Suppressor macrophage treated with lipopolysaccharide for 1 hour (primary cell): ENCODE measurements around the gene KRT39.
A peak's percentile ranks its signal among the peaks of the same experiment; 100 is the strongest.

Experiments used
- DNase-seq, 3 donors: peaks; one replicate each; pipeline ENCODE4 v3.0.0-alpha.2; 2020 to 2022

The KRT39 gene

GRCh38 chr17:40980117-40980516, 13.4 kb upstream of the KRT39 start:
- no peak for DNase-seq

- DNase-seq, result no peak
Measured at GRCh38 chr17:40978575-40979151, 11.9 kb upstream of the KRT39 start.

DNA sequence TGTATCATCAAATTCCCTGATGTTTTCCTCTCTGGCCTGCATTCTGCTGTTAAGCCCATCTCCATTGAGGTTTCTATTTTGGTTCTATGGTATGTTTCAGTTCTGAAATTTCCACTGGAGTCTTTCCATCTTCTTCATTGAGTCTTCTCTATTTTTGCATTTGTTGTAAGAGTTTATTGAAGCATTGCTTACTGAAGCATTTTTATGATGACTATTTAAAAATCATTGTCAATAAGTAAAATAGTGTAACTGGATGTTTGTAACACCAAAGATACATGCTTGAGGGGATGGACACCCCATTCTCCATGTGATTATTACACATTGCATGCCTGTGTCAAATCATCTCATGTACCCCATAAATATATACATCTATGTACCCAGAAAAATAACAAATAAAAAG, 8.8 kb upstream of the KRT39 start:
- DNase-seq, result no peak

DNA sequence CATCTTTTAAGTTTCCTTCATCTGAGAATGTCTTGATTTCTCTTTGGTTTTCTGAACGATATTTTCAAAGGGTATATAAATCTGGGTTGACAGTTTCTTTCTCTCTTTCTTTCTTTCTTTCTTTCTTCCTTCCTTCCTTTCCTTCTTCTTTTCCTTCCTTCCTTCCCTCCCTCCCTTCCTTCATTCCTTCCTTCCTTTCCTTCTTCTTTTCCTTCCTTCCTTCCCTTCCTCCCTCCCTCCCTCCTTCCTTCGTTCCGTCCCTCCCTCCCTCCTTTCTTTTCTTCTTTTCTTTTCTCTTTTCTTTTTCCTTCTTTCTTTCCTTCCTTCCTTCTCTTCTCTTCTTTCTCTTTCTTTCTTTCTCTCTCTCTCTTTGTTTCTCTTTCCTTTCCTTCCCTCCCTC, 7.6 kb upstream of the KRT39 start:
- no peak for DNase-seq

DNA sequence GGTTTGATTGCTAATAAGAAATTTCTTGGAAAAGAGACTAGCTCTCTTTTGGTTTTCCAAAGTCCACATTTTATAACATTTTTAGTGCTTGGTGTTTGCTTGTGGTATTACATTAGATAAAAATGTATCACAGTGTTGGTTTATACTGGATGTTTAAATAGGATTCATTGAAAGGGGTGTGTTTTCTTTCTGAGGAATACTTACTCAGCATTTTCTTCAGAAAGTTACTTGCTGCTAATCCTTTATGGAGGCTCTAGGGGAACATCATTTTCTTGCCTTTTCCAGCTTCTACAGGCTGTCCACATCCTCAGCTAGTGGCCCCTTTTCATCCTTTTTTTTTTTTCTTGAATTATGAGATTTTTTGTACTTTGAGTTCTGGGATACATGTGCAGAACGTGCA, 834 bp upstream of the KRT39 start:
- DNase-seq, result no peak

GRCh38 chr17:40963838-40964237, 2.9 kb downstream of the KRT39 start:
- peak; percentile 24 to 42 (median 26) for DNase-seq

GRCh38 chr17:40962059-40962561, 4.6 kb downstream of the KRT39 start:
- no peak for DNase-seq

DNA sequence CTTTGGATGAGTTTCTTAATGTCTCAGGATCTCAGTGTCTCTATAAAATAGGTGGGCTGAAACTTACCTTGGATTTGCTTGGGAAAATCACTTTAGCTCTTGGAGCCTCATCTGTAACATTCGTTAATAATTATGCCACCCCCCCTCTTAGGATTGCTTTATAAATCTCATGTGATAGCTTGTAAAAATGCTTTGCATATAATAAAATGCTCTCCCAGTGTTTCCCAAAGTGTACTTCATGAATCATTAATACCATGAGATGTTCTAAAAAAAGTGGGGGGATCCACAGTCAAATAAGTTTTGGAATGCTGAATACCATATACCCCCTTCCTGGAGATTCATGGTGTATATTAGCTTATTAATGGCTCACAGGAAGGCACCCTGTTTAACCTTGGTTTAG, 5.2 kb downstream of the KRT39 start:
- DNase-seq, result no peak

GRCh38 chr17:40960144-40960543, 6.6 kb downstream of the KRT39 start:
- DNase-seq, result no peak

GRCh38 chr17:40958086-40958953, 8.4 kb downstream of the KRT39 start:
- DNase-seq, result peak in 1 of 3 donors; percentile 8

DNA sequence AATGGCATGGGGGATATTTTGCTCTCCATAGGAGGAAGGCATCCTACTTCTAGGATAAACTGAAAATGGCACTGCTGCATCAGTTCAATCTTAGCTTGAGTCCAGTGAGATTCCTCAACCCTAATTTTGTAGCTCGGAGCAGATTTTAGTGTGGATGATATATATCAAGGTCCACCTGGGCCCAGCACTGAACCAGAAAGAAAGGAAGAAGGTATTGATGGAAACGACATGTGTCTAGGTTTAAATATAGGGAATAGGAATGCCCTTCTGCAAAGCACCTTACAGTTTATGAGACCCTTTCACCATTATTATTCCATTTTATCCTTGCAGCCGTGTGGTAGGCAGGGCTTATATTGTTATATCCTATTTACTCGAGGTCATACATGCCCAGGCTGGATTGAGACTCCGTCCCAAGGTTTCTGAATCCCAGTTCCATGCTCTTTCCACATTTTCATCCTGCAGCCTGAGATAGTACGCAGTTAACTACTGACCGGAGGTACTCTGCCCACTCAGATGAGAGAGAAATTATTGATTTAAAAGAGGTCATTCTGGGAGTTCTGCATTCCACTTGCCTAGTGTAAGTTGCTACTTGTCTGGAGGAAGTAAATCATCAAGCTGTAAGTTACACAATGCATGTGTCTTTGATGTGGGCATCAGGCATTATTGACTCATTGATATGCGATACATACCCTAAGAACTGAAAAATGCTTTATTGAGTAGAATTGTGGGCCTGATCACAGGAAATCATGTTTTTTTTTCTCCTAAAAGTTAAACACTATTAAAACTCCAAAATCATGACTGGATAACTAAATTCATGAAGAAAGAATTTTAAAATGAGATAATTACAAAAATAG, 10.1 kb downstream of the KRT39 start:
- peak; percentile 38 to 57 (median 48) for DNase-seq

DNA sequence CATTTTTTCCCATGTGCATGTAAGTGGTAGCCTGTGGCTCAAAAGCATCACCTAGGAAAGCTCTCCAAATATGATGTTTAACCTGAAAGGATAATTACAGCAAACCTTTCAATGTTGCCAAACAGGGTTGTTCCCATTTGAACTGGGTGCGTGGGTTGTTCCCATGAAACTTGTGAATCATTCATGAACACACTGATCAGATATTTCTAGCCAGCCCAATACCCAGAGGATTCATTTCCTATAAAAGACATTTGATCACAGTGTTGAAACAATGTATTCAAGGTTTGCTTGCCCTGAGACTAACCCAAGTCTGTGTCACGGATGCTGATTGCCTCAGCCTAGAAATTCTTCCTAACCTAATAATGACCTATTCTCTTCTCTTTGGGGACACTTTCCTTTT, 12.9 kb downstream of the KRT39 start:
- peak; percentile 71 to 84 (median 74) for DNase-seq

DNA sequence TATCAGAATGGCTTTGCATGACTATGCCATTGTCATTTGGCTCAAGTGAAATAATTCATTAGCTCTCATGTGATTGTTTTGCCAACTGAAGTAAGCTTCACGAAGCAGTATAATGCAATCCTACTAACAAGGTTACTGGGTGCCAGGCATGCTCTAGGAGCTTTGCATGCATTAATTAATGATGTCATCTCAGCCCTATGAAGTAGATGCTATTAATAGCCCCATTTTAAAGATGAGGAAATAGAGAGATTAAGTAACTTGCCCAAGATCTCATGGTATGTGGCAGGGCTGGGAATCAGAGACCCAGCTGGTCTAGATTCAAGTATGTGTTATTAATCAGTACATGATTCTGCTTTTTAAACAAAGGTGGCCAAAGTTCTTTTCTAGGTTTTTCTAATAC, 14.1 kb downstream of the KRT39 start:
- peak; percentile 57 to 73 (median 69) for DNase-seq

- no peak for DNase-seq
Measured at GRCh38 chr17:40952154-40952553, 14.6 kb downstream of the KRT39 start.

DNA sequence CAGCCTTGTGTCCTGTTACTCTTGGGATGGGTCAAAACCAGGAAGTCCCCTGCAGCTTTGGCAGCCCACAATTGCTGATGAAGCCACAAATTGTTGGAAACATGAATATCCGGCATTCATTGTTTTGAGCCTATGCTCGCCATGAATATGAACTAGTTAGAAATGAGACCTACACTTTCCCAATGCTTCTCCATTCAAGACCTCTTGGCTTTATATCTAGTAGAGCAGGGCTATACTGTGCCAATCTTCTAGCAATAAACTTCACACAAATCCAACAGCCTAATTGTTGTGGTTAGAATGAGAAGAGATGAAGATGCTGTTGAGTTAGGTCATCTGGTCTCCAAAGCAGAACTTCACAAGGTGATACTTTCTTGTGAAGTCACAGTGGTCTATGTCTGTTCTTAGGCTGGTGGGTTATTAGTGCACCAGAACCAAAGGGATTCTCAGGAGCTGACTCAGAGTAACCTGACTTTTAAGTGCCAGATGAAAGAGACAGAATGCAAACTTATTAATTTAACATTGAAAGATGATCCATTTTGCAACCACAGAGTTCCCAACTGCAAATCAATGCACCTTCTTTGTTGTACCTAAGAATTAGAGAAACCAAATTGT, 15.6 kb downstream of the KRT39 start:
- DNase-seq, result no peak

GRCh38 chr17:40950176-40950575, 16.6 kb downstream of the KRT39 start:
- DNase-seq, result no peak

- DNase-seq, result no peak
Measured at GRCh38 chr17:40949418-40949817, 17.3 kb downstream of the KRT39 start.

DNA sequence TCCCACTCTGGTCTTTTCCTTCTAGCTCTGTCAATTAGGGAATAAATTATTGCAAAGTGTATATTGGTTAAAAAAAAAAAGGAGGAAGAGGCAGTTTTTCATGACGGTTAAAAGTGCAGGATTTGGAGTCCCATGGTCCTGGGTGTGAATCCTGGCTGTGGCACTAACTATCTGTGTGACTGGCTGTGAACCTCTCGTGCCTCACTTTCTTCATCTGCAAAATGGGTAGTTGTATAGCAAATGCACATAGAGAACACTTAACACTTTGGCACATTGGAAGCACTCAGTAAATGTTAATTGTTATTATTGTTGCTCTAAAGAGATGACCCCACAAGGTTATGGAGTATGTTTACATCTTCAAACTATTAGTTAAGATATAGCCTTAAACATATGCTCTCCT, 18.8 kb downstream of the KRT39 start:
- DNase-seq, result no peak

DNA sequence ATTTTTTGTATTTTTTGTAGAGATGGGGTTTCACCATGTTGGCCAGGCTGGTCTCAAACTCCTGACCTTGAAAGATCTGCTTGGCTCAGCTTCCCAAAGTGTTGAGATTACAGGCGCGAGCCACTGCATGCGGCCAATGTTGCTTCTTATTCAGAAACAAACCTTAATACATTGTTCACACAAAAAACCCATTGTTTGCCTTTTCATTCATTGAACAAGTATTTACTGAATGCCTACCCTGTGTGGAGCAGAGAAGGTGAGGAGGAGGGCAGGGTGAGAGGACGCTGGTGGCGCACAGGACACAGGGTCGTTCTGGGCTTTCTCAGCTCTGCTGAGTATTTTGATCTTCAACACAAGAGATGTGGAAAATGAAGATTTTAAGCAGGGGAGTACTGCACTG, 21.3 kb downstream of the KRT39 start:
- DNase-seq, result no peak

DNA sequence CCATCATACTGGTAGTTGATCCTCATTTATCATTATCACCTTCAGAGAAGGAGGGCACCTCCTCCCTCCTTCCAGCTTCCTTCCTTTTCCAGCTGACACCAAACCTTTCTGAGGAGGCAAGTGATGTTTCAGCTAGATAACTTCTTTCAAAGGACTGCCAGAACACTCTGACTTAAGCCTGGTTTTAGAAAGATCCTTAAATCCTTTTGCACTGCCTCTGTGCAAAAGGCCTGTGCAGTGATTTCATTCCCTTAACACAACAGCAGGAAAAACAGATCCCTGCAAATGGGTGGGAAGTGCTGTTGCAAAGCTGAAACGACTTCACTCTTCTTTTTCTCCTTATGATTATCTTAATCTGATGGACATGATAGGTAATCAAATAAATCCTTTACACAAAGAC, 22.2 kb downstream of the KRT39 start:
- DNase-seq, result no peak

DNA sequence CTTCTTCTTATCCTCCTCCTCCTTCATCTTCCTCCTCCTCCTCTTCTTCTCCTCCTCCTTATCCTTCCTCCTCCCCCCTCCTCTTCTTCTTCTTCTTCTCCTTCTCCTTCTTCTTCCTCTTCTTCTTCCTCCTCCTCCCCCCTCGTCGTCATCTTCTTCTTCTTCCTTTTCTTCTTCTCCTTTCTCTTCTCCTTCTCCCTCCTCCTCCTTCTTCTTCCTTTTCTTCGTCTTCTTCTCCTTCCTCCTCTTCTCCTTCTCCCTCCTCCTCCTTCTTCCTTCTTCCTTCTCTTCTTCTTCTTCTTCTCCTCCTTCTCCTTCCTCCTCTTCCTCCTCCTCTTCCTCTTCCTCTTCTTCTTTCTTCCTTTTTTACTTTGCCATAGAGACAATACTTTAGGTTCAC, 24.2 kb downstream of the KRT39 start:
- no peak for DNase-seq

- DNase-seq, result no peak
Measured at GRCh38 chr17:40940266-40940665, 26.5 kb downstream of the KRT39 start.

DNA sequence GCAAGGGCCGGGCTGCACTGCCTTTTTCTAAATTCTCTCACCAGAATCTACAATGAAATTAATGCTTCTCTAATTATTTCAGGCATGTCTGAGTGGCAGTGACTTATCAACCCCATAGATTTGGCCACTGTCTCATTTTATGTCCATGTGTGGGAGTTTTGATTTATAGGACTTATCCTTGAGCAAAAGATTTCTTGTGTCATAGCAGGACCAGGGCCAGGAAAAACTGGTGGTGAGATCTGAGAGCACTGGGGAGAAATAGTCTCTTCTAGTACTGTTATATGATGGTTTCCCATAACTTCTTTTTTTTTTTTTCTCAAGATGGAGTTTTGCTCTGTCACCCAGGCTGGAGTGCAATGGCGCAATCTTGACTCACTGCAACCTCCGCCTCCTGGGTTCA, 27.8 kb downstream of the KRT39 start:
- DNase-seq, result no peak
